ENCODE results near the gene FAIM2.
"Not testable (repeated sequence)": the region's sequence is repeated elsewhere in the genome, so short reads cannot be mapped to it uniquely, and the experiment has no call there.

Gene FAIM2

GRCh38 chr12:49860921-49861320 is 42.8 kb downstream of the FAIM2 start:
- not testable (repeated sequence) for FAIRE-seq

GRCh38 chr12:49855890-49856289 is 47.8 kb downstream of the FAIM2 start:
- not testable (repeated sequence) for FAIRE-seq

- FAIRE-seq, result no peak
Measured at GRCh38 chr12:49854976-49855375, 48.7 kb downstream of the FAIM2 start.

GRCh38 chr12:49853671-49854070 is 50.0 kb downstream of the FAIM2 start:
- no peak for FAIRE-seq

- no peak for FAIRE-seq
Measured at GRCh38 chr12:49847161-49847560, 56.5 kb downstream of the FAIM2 start.

- no peak for FAIRE-seq
Measured at GRCh38 chr12:49846032-49846431, 57.7 kb downstream of the FAIM2 start.

GRCh38 chr12:49843876-49844437 is 59.7 kb downstream of the FAIM2 start:
- no peak for FAIRE-seq

- no peak for FAIRE-seq
Measured at GRCh38 chr12:49843411-49843810, 60.3 kb downstream of the FAIM2 start.

- FAIRE-seq, result no peak
Measured at GRCh38 chr12:49842519-49843352, 61.0 kb downstream of the FAIM2 start, which contains the start of gene BCDIN3D. Gene BCDIN3D (minus strand): TSS chr12:49843106. CDS start chr12:49843087, 19 bp downstream.

GRCh38 chr12:49838973-49839633 is 64.6 kb downstream of the FAIM2 start:
- FAIRE-seq, result no peak

- no peak for FAIRE-seq
Measured at GRCh38 chr12:49832836-49833421, 70.8 kb downstream of the FAIM2 start.

- FAIRE-seq, result no peak
Measured at GRCh38 chr12:49831717-49832116, 72.0 kb downstream of the FAIM2 start.

GRCh38 chr12:49828133-49829091 is 75.3 kb downstream of the FAIM2 start, which contains the start of gene NCKAP5L:
Gene NCKAP5L (minus strand): TSS chr12:49828413. CDS start chr12:49804044, 24,369 bp downstream.
- peak; percentile 87 for FAIRE-seq

- FAIRE-seq, result no peak
Measured at GRCh38 chr12:49827401-49828099, 76.2 kb downstream of the FAIM2 start.

- no peak for FAIRE-seq
Measured at GRCh38 chr12:49827051-49827400, 76.7 kb downstream of the FAIM2 start.

GRCh38 chr12:49825971-49826421 is 77.7 kb downstream of the FAIM2 start:
- no peak for FAIRE-seq

- FAIRE-seq, result no peak
Measured at GRCh38 chr12:49825360-49825970, 78.2 kb downstream of the FAIM2 start.

- no peak for FAIRE-seq
Measured at GRCh38 chr12:49824895-49825294, 78.8 kb downstream of the FAIM2 start.

GRCh38 chr12:49824416-49824815 is 79.3 kb downstream of the FAIM2 start:
- no peak for FAIRE-seq

GRCh38 chr12:49823951-49824350 is 79.7 kb downstream of the FAIM2 start:
- no peak for FAIRE-seq

- FAIRE-seq, result no peak
Measured at GRCh38 chr12:49823350-49823749, 80.3 kb downstream of the FAIM2 start.
